ENCODE data around the gene TPK1.

Gene TPK1

GRCh38 chr7:144548556-144548955 lies 287.3 kb downstream of the TPK1 start:
- Mint-ChIP-seq H3K9me3 (no peaks in the 10 kb centered on the region), H3K36me3 (ENCODE audit: low read depth) (no peaks in the 10 kb centered on the region), H3K27me3 (ENCODE audit: low read depth, poor library complexity) (no peaks in the 10 kb centered on the region), H3K27ac (no peak overlapping the region), H3K4me1 (no peaks in the 10 kb centered on the region), H3K4me3 (no peak overlapping the region)
- TF ChIP-seq CTCF (IDR thresholded peaks at IDR 0.05) = no peak
- no peak for DNase-seq

GRCh38 chr7:144547888-144548287 lies 288.0 kb downstream of the TPK1 start:
- TF ChIP-seq CTCF (IDR thresholded peaks at IDR 0.05) = no peak
- Mint-ChIP-seq H3K27ac (no peak overlapping the region), H3K4me3 (no peak overlapping the region), H3K4me1 (no peaks in the 10 kb centered on the region), H3K36me3 (ENCODE audit: low read depth) (no peaks in the 10 kb centered on the region), H3K27me3 (ENCODE audit: low read depth, poor library complexity) (no peaks in the 10 kb centered on the region), H3K9me3 (no peaks in the 10 kb centered on the region)
- no peak for DNase-seq

- no peaks in the 10 kb centered on the region for H3K36me3 Mint-ChIP-seq (ENCODE audit: low read depth)
- H3K27ac Mint-ChIP-seq = no peak overlapping the region
- H3K4me3 Mint-ChIP-seq = no peak overlapping the region
- no peaks in the 10 kb centered on the region for H3K27me3 Mint-ChIP-seq (ENCODE audit: low read depth, poor library complexity)
- H3K4me1 Mint-ChIP-seq = no peaks in the 10 kb centered on the region
- no peaks in the 10 kb centered on the region for H3K9me3 Mint-ChIP-seq
- no peak for DNase-seq
- no peak for TF ChIP-seq CTCF (IDR thresholded peaks at IDR 0.05)
These were observed 289.1 kb downstream of the TPK1 start for GRCh38 chr7:144546782-144547181.

- no peak for TF ChIP-seq CTCF (IDR thresholded peaks at IDR 0.05)
- no peaks in the 10 kb centered on the region for H3K4me1 Mint-ChIP-seq
- no peak overlapping the region for H3K27ac Mint-ChIP-seq
- H3K36me3 Mint-ChIP-seq (ENCODE audit: low read depth) = no peaks in the 10 kb centered on the region
- H3K4me3 Mint-ChIP-seq = no peak overlapping the region
- H3K9me3 Mint-ChIP-seq = no peaks in the 10 kb centered on the region
- no peak for DNase-seq
- no peaks in the 10 kb centered on the region for H3K27me3 Mint-ChIP-seq (ENCODE audit: low read depth, poor library complexity)
These were observed 290.5 kb downstream of the TPK1 start for GRCh38 chr7:144545330-144545729.

GRCh38 chr7:144534655-144535395 lies 301.0 kb downstream of the TPK1 start:
- H3K27ac Mint-ChIP-seq = no peak overlapping the region
- H3K4me1 Mint-ChIP-seq = peaks cover 13% of the 10 kb centered on the region
- H3K27me3 Mint-ChIP-seq (ENCODE audit: low read depth, poor library complexity) = no peaks in the 10 kb centered on the region
- peaks cover 8% of the 10 kb centered on the region for H3K9me3 Mint-ChIP-seq
- no peaks in the 10 kb centered on the region for H3K36me3 Mint-ChIP-seq (ENCODE audit: low read depth)
- no peak for TF ChIP-seq CTCF (IDR thresholded peaks at IDR 0.05)
- H3K4me3 Mint-ChIP-seq = no peak overlapping the region
- no peak for DNase-seq

- Mint-ChIP-seq H3K27ac (no peak overlapping the region), H3K9me3 (peaks cover 8% of the 10 kb centered on the region), H3K36me3 (ENCODE audit: low read depth) (no peaks in the 10 kb centered on the region), H3K4me1 (peaks cover 17% of the 10 kb centered on the region), H3K27me3 (ENCODE audit: low read depth, poor library complexity) (no peaks in the 10 kb centered on the region), H3K4me3 (no peak overlapping the region)
- no peak for TF ChIP-seq CTCF (IDR thresholded peaks at IDR 0.05)
- no peak for DNase-seq
These were observed 301.7 kb downstream of the TPK1 start for GRCh38 chr7:144534196-144534595.
